Lung (tissue), 12 donors: ENCODE measurements around the gene USP48. TPM values are rescaled to one million over a fixed set of nuclear protein-coding genes. Genes with fewer than 3 reads are reported as not detected.
"Not testable (repeated sequence)": the region's sequence is repeated elsewhere in the genome, so short reads cannot be mapped to it uniquely, and the experiment has no call there.

ENCODE experiments used
- ATAC-seq: fragments of 200-7000 bp; cut with Tn5 transposase; one replicate; pipeline ENCODE4 v1.9.1; 2020; ENCODE audit warnings: moderate number of reproducible peaks; ENCODE audit not compliant: insufficient read depth, low FRiP score
- DNase-seq, 3 donors: peaks; one replicate each; pipeline ENCODE4 v3.0.0-alpha.2; 2013 to 2017
- H3K27ac ChIP-seq, 2 donors: one replicate each; pipeline ENCODE4 v1.5.1; 2013; ENCODE audit warnings: mild to moderate bottlenecking in 2 of 2, moderate library complexity in 2 of 2, control low read depth in 1 of 2, inconsistent platforms in 1 of 2, low read depth in 1 of 2, low read length in 1 of 2
- H3K27me3 ChIP-seq, 3 donors: one replicate each; pipeline ENCODE4 v1.5.1; 2013; ENCODE audit warnings: low read length in 2 of 3; ENCODE audit not compliant: control insufficient read depth in 3 of 3, insufficient read depth in 3 of 3
- H3K36me3 ChIP-seq, 4 donors: one replicate each; pipeline ENCODE4 v1.5.1; 2013; ENCODE audit warnings: low read length in 4 of 4, mild to moderate bottlenecking in 1 of 4, moderate library complexity in 1 of 4; ENCODE audit not compliant: control insufficient read depth in 4 of 4, insufficient read depth in 4 of 4
- H3K4me1 ChIP-seq, 5 donors: one replicate each; pipeline ENCODE4 v1.5.1; 2013; ENCODE audit warnings: low read length in 5 of 5, mild to moderate bottlenecking in 2 of 5, moderate library complexity in 1 of 5; ENCODE audit not compliant: control insufficient read depth in 5 of 5, insufficient read depth in 5 of 5
- H3K4me3 ChIP-seq: one replicate; pipeline ENCODE4 v1.5.1; 2013; ENCODE audit warnings: mild to moderate bottlenecking, control low read depth, moderate library complexity
- H3K9ac ChIP-seq, 2 donors: one replicate each; pipeline ENCODE4 v1.5.1; 2013; ENCODE audit warnings: low read length in 2 of 2, control low read depth in 1 of 2; ENCODE audit not compliant: insufficient read depth in 1 of 2
- H3K9me3 ChIP-seq, 4 donors: one replicate each; pipeline ENCODE4 v1.5.1; 2013; ENCODE audit warnings: low read length in 3 of 4, mild to moderate bottlenecking in 1 of 4, moderate library complexity in 1 of 4; ENCODE audit not compliant: control insufficient read depth in 4 of 4, insufficient read depth in 3 of 4
- WGBS, 2 donors: extraction: QIAGEN DNeasy Blood & Tissue Kit; methylation state at CpG; one replicate each; pipeline ENCODE4 v1.1.7; 2013; 5-methylcytosine and 5-hydroxymethylcytosine counted together
- polyA plus RNA-seq, 2 donors: library from polyadenylated mRNA; stranded (reverse); fragments of 200-250 nt; gene quantifications; one replicate each; pipeline ENCODE4 v1.2.1, GENCODE V29; 2013
- total RNA-seq, 2 donors: library from RNA; depleted of rRNA in 1 of 2; stranded (reverse); fragments of >200 nt in 1 of 2; gene quantifications; one replicate each; pipeline ENCODE4 v1.2.1, GENCODE V29; 2014 to 2021
- TF ChIP-seq, protein P1 (sequence below): IDR thresholded peaks from 2 replicates; pipeline ENCODE4 v1.5.1; 2012; ENCODE audit warnings: mild to moderate bottlenecking; ENCODE audit errors: control extremely low read depth, extremely low read depth
- donor health status: control.
- donor health status: control.
- donor health status: Bipolar disorder and iron deficiency.
- donor health status: healthy.
- donor health status: DM: yes; HTN: yes; CAD: no.

The USP48 gene
- total and polyA plus RNA-seq, 4 donors: 15.6 to 107 (median 33.5) TPM

DNA sequence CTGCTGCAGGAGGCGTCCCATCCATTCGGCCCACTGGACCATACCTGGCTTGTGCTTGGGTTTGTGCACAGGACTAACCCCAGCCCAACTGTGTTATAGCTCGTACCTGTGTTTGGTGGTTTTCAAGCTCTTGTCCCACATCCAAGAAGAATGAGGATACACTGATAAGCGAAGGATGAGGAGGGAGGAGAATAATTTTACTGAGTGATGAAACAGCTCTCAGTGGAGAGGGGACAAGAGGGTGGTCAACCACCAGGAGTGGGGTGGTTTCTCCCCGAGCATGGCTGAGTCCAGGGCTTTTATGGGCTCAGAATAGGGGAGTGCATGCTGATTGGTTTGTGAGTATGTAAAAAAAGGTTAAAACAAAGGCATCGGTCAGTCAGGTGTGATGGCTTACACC, 12.1 kb upstream of the USP48 start:
- no peaks in the 10 kb centered on the region for H3K36me3 ChIP-seq
- WGBS, 2 donors: 96% methylated on average over 6 of the region's 6 CpGs
- no peak for DNase-seq
- H3K9ac ChIP-seq: no peak overlapping the region
- H3K4me3 ChIP-seq: no peak overlapping the region
- H3K27me3 ChIP-seq: no peaks in the 10 kb centered on the region
- peaks cover 0 to 6% (median 1%) of the 10 kb centered on the region in 4 donors for H3K9me3 ChIP-seq
- TF ChIP-seq, protein P1, sequence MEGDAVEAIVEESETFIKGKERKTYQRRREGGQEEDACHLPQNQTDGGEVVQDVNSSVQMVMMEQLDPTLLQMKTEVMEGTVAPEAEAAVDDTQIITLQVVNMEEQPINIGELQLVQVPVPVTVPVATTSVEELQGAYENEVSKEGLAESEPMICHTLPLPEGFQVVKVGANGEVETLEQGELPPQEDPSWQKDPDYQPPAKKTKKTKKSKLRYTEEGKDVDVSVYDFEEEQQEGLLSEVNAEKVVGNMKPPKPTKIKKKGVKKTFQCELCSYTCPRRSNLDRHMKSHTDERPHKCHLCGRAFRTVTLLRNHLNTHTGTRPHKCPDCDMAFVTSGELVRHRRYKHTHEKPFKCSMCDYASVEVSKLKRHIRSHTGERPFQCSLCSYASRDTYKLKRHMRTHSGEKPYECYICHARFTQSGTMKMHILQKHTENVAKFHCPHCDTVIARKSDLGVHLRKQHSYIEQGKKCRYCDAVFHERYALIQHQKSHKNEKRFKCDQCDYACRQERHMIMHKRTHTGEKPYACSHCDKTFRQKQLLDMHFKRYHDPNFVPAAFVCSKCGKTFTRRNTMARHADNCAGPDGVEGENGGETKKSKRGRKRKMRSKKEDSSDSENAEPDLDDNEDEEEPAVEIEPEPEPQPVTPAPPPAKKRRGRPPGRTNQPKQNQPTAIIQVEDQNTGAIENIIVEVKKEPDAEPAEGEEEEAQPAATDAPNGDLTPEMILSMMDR: no peak
- H3K4me1 ChIP-seq: no peaks in the 10 kb centered on the region
- no peak for ATAC-seq
- H3K27ac ChIP-seq: no peak overlapping the region

- no peak for DNase-seq
These were observed 11.7 kb upstream of the USP48 start for GRCh38 chr1:21794656-21795055.

GRCh38 chr1:21793104-21793503, 10.2 kb upstream of the USP48 start:
- no peak overlapping the region for H3K9ac ChIP-seq
- no peaks in the 10 kb centered on the region for H3K36me3 ChIP-seq
- DNase-seq (no peak), ATAC-seq (no peak)
- H3K27me3 ChIP-seq: no peaks in the 10 kb centered on the region
- TF ChIP-seq, protein P1: no peak
- 83 to 92% methylated on average over 2 of the region's 2 CpGs for WGBS, 2 donors
- H3K4me1 ChIP-seq: no peaks in the 10 kb centered on the region
- peaks cover 0 to 6% (median 1%) of the 10 kb centered on the region in 4 donors for H3K9me3 ChIP-seq
- no peak overlapping the region for H3K4me3 ChIP-seq
- H3K27ac ChIP-seq: no peak overlapping the region

More at GRCh38 chr1:21794656-21795055, 11.7 kb upstream of the USP48 start:
- no peak overlapping the region for H3K27ac ChIP-seq
- H3K27me3 ChIP-seq: no peaks in the 10 kb centered on the region
- WGBS, 2 donors: 91 to 98% methylated on average over 2 of the region's 2 CpGs
- H3K36me3 ChIP-seq: no peaks in the 10 kb centered on the region
- no peak overlapping the region for H3K4me3 ChIP-seq
- peaks cover 0 to 6% (median 1%) of the 10 kb centered on the region in 4 donors for H3K9me3 ChIP-seq
- ATAC-seq: no peak
- H3K4me1 ChIP-seq: no peaks in the 10 kb centered on the region
- H3K9ac ChIP-seq: no peak overlapping the region
- TF ChIP-seq, protein P1: no peak

DNA sequence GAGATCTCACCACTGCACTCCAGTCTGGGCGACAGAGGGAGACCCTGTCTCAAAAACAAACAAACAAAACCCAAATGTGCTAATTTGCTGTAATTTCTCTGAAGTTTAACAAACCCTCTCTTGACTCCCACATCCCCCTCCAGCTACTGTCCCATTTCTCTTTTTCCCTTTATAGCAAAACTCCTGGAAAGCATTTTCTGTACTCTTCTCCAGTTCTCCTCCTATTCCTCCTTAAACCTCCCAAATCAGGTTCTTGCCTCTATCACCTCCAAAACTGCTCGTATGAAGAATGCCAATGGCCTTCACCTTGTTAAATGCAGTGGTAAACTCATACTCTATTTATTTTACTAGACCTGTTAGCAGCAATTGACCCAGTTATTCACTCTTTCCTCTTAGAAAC, 3.7 kb upstream of the USP48 start:
- TF ChIP-seq, protein P1: no peak
- no peak overlapping the region for H3K27ac ChIP-seq
- no peaks in the 10 kb centered on the region for H3K9me3 ChIP-seq
- no peak overlapping the region for H3K4me3 ChIP-seq
- DNase-seq (no peak), ATAC-seq (no peak)
- no peak overlapping the region for H3K9ac ChIP-seq
- peaks cover 0 to 4% (median 0%) of the 10 kb centered on the region in 5 donors for H3K4me1 ChIP-seq
- H3K36me3 ChIP-seq: peaks cover 0 to 3% (median 0%) of the 10 kb centered on the region in 4 donors
- WGBS, 2 donors: 79 to 89% methylated on average over 2 of the region's 2 CpGs
- H3K27me3 ChIP-seq: no peaks in the 10 kb centered on the region

DNA sequence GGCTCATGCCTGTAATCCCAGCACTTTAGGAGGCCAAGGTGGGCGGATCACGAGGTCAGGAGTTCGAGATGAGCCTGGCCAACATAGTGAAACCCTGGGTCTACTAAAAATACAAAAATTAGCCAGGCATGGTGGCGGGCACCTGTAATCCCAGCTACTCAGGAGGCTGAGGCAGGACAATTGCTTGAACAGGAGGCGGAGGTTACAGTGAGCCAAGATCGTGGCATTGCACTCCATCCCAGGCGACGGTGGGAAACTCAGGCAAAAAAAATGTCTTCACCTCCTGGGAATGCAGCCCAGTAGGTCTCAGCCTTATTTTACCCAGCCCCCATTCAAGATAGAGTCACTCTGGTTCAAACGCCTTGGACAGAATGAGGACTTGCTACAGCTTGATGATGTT, 2.8 kb upstream of the USP48 start:
- not testable (repeated sequence) for H3K27ac ChIP-seq, H3K9ac ChIP-seq, ATAC-seq, H3K27me3 ChIP-seq, H3K36me3 ChIP-seq, H3K4me3 ChIP-seq, H3K4me1 ChIP-seq, DNase-seq, H3K9me3 ChIP-seq
- WGBS, 2 donors: 93 to 96% methylated on average over 9 of the region's 9 CpGs
